Measurements from ENCODE around the gene TRIM77.
"Not testable (repeated sequence)": the region's sequence is repeated elsewhere in the genome, so short reads cannot be mapped to it uniquely, and the experiment has no call there.

GRCh38 chr11:89750822-89751221 lies 40.7 kb downstream of the TRIM77 start:
- not testable (repeated sequence) for TF ChIP-seq YY1 (IDR thresholded peaks at IDR 0.05; ENCODE audit: insufficient read depth, insufficient read length); SUZ12 (IDR thresholded peaks at IDR 0.05; ENCODE audit: extremely low read depth, insufficient read depth, insufficient read length)
